Articular chondrocyte of knee joint (primary cell): Measurements from ENCODE around the gene KAZALD1. TPM values are rescaled to one million over a fixed set of nuclear protein-coding genes. Genes with fewer than 3 reads are reported as not detected.

Experiments used
- total RNA-seq: library from RNA; depleted of rRNA; stranded (reverse); fragments of >200 nt; gene quantifications from 2 replicates; pipeline ENCODE4 v1.2.3, GENCODE V29; 2012

KAZALD1 gene
- total RNA-seq: 47.7 and 54.2 TPM in 2 replicates

GRCh38 chr10:101061624-101062231 is at the start of gene KAZALD1:
TSS of gene KAZALD1 (plus strand) at chr10:101061989. CDS start at chr10:101062593, 604 bp downstream.

GRCh38 chr10:101031128-101031795 is 30.5 kb upstream of the KAZALD1 start, which contains the start of the genes PDZD7 and SFXN3:
TSS of gene PDZD7 (minus strand) at chr10:101031129. CDS start at chr10:101030219, 910 bp downstream.
TSS of gene SFXN3 (plus strand) at chr10:101031234. CDS start at chr10:101034695, 3,461 bp downstream.

Other genes starting within 250 kb of the KAZALD1 start
- gene SLF2, start 149.0 kb upstream of the KAZALD1 start, total RNA-seq: 35.0 and 45.2 TPM in 2 replicates
- 0.26 and 0.43 TPM in 2 replicates for gene SEMA4G, start 92.5 kb upstream of the KAZALD1 start, total RNA-seq
- 44.0 and 45.3 TPM in 2 replicates for gene MRPL43, start 74.5 kb upstream of the KAZALD1 start, total RNA-seq
- gene TWNK, start 74.4 kb upstream of the KAZALD1 start, total RNA-seq: 2.3 and 2.6 TPM in 2 replicates
- 75.1 and 109 TPM in 2 replicates for gene LZTS2, start 62.2 kb upstream of the KAZALD1 start, total RNA-seq
- 0.86 and 0.91 TPM in 2 replicates for gene PDZD7, start 30.9 kb upstream of the KAZALD1 start, total RNA-seq
- gene SFXN3, start 30.8 kb upstream of the KAZALD1 start, total RNA-seq: 61.8 and 74.1 TPM in 2 replicates
- gene TLX1, start 69.3 kb downstream of the KAZALD1 start, total RNA-seq: not detected in 2 replicates
- gene LBX1, start 167.5 kb downstream of the KAZALD1 start, total RNA-seq: not detected in 2 replicates